Measurements from ENCODE around the gene TADA2B. TPM values are rescaled to one million over a fixed set of nuclear protein-coding genes. Genes with fewer than 3 reads are reported as not detected.

TADA2B gene
- total and polyA plus RNA-seq, 2 experiments from 2014 or later: 3.6 to 11.4 TPM

GRCh38 chr4:7024336-7024890 is 18.8 kb upstream of the TADA2B start:
- Histone ChIP-seq H3K27ac (ENCODE audit: low read depth) (no peak overlapping the region), H4K20me1 (replicated peaks; ENCODE audit: insufficient read depth) (peaks cover 7% of the 10 kb centered on the region), H3F3A (replicated peaks; ENCODE audit: low read depth) (no peaks in the 10 kb centered on the region), H3K9me2 (ENCODE audit: insufficient read depth) (no peaks in the 10 kb centered on the region), H3K4me3 (no peak overlapping the region), H2AFZ (no peak overlapping the region), H3K4me2 (no peak overlapping the region), H3K36me3 (ENCODE audit: insufficient read depth) (no peaks in the 10 kb centered on the region; the same call in 1 of the 2 replicates), H3K79me2 (replicated peaks; ENCODE audit: insufficient read depth) (peaks cover 3% of the 10 kb centered on the region; the same call in 1 of the 2 replicates), H3K4me1 (ENCODE audit: insufficient read depth) (no peaks in the 10 kb centered on the region; the same call in 1 of the 2 replicates), H3K27me3 (ENCODE audit: insufficient read depth) (no peaks in the 10 kb centered on the region)
- peaks cover 30% of the 10 kb centered on the region for H3K4me1 Mint-ChIP-seq
- DNase-seq (ENCODE audit: low spot score): no peak
- no peak overlapping the region for H3K4me3 Mint-ChIP-seq
- peaks cover 58% of the 10 kb centered on the region for H3K36me3 Mint-ChIP-seq (ENCODE audit: low read depth)
- TF ChIP-seq CREB1 (CRISPR knock-in tag; IDR thresholded peaks at IDR 0.05; ENCODE audit: low read depth): no peak
- no peak for TF ChIP-seq NANOG (IDR thresholded peaks at IDR 0.05; ENCODE audit: borderline replicate concordance)
- TF ChIP-seq CTCF (conservative IDR thresholded peaks at IDR 0.05; ENCODE audit: low read depth in 2 of 2): no peak
- no peak for TF ChIP-seq REST (IDR thresholded peaks at IDR 0.05; ENCODE audit: unreplicated experiment)
- no peak for TF ChIP-seq ZNF114 (CRISPR knock-in tag; IDR thresholded peaks at IDR 0.05)
- TF ChIP-seq ZNF331 (CRISPR knock-in tag; IDR thresholded peaks at IDR 0.05; ENCODE audit: low read depth): no peak
- TF ChIP-seq ZNF462 (CRISPR knock-in tag; IDR thresholded peaks at IDR 0.05): no peak
- no peak for TF ChIP-seq JUNB (IDR thresholded peaks at IDR 0.05; ENCODE audit: unreplicated experiment)
- no peak for TF ChIP-seq STAT1 (IDR thresholded peaks at IDR 0.05; ENCODE audit: unreplicated experiment)
- no peak for TF ChIP-seq POLR2AphosphoS5 (IDR thresholded peaks at IDR 0.05; ENCODE audit: low read depth)
- TF ChIP-seq EZH2phosphoT487 (IDR thresholded peaks at IDR 0.05; ENCODE audit: unreplicated experiment): no peak
- TF ChIP-seq EZH2 (IDR thresholded peaks at IDR 0.05; ENCODE audit: low read depth, unreplicated experiment): no peak
- ATAC-seq: no peak
- peaks cover 8% of the 10 kb centered on the region for H3K27me3 Mint-ChIP-seq (ENCODE audit: insufficient read depth, low read depth, poor library complexity)
- H3K27ac Mint-ChIP-seq: 0 out of 2 replicates have a peak overlapping the region, but pooled peaks have one; percentile 56
- H3K9me3 Mint-ChIP-seq: no peaks in the 10 kb centered on the region; the same call in 2 of the 3 replicates

Measured in GM23338 (cell line).